Measurements from ENCODE around the gene PSMC3IP.
A peak's percentile ranks its signal among the peaks of the same experiment; 100 is the strongest.

The PSMC3IP gene

GRCh38 chr17:42578282-42578869, 847 bp upstream of the PSMC3IP start (continued):
- TF ChIP-seq ZNF561 (tag by site-specific recombination; IDR thresholded peaks at IDR 0.05; ENCODE audit: borderline replicate concordance) (no peak), PATZ1 (tag by site-specific recombination; IDR thresholded peaks at IDR 0.05) (peak; percentile 76), ZEB2 (tag by site-specific recombination; IDR thresholded peaks at IDR 0.05) (peak; percentile 49), ZNF623 (tag by site-specific recombination; IDR thresholded peaks at IDR 0.05) (no peak), ZBTB20 (tag by site-specific recombination; IDR thresholded peaks at IDR 0.05) (peak; percentile 54; the same call in 1 of the 2 replicates), ZNF2 (tag by site-specific recombination; IDR thresholded peaks at IDR 0.05) (peak; percentile 42), ZNF610 (tag by site-specific recombination; IDR thresholded peaks at IDR 0.05; ENCODE audit: borderline replicate concordance) (peak; percentile 16; the same call in 1 of the 2 replicates), PRDM1 (tag by site-specific recombination; IDR thresholded peaks at IDR 0.05) (no peak), ZNF776 (tag by site-specific recombination; IDR thresholded peaks at IDR 0.05; ENCODE audit: borderline replicate concordance) (no peak)

DNA sequence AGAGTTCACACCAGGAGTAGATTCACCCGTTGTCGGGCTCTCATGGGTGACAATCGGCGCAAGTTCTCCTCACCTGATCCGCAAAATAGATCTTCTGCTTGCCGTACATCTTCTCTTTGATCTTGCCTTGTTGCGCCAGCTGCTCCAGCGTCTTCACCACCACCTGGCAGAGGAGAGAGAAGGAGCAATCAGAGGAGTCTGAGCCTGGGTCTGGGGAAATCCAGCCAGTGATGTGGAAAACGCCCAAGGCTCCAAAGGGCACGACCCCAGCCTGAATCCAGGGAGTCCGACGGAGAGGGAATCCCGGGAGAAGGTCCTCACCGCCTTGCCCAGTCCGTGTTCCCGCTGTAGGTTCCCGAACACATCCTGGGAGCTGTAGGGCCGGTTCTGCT, 393 bp downstream of the PSMC3IP start:
- Histone ChIP-seq H3K27ac (ENCODE audit: extremely low read depth, low read depth, low read length) (peak overlapping the region; percentile 92), H3K36me3 (ENCODE audit: control insufficient read depth in 2 of 2, insufficient read depth in 1 of 2, low read length in 2 of 2) (peaks cover 42 to 75% of the 10 kb centered on the region in 2 experiments), H3K4me3 (ENCODE audit: low read depth, low read length) (peak overlapping the region; percentile 91), H3K4me1 (ENCODE audit: control insufficient read depth, insufficient read depth, low read length) (peaks cover 4% of the 10 kb centered on the region), H3K9me3 (ENCODE audit: control insufficient read depth, insufficient read depth, low read depth, low read length) (no peaks in the 10 kb centered on the region)
- ChIA-PET POLR2A (interaction anchor here (0.5 to 5.0 kb wide), 18 partner anchors 11 to 421 kb away, joined by 3 to 48 read pairs (median 6); partner anchors contain the start of genes CAVIN1, CNTNAP1, MLX and NAGLU), CTCF (interaction anchor here (0.7 to 7.4 kb wide), 25 partner anchors 9 to 508 kb away, joined by 3 to 112 read pairs (median 11); partner anchors contain the start of genes CCR10, CNTNAP1, MLX and PLEKHH3)
- TF ChIP-seq ZNF529 (tag by site-specific recombination; IDR thresholded peaks at IDR 0.05; ENCODE audit: insufficient replicate concordance) (no peak), ZSCAN23 (tag by site-specific recombination; IDR thresholded peaks at IDR 0.05) (peak; percentile 75), ZNF600 (tag by site-specific recombination; IDR thresholded peaks at IDR 0.05) (no peak), GLI4 (tag by site-specific recombination; IDR thresholded peaks at IDR 0.05) (0 out of 2 replicates have a peak, but pooled peaks have one; percentile 16), ZBTB7A (tag by site-specific recombination; IDR thresholded peaks at IDR 0.05; ENCODE audit: low read depth) (0 out of 2 replicates have a peak, but pooled peaks have one; percentile 49), PATZ1 (tag by site-specific recombination; IDR thresholded peaks at IDR 0.05) (no peak), KLF10 (tag by site-specific recombination; IDR thresholded peaks at IDR 0.05) (no peak), ZNF48 (tag by site-specific recombination; IDR thresholded peaks at IDR 0.05) (no peak), ZSCAN18 (tag by site-specific recombination; IDR thresholded peaks at IDR 0.05) (no peak), ZNF670 (tag by site-specific recombination; IDR thresholded peaks at IDR 0.05; ENCODE audit: low read depth) (no peak), ZNF561 (tag by site-specific recombination; IDR thresholded peaks at IDR 0.05; ENCODE audit: borderline replicate concordance) (0 out of 2 replicates have a peak, but pooled peaks have one; percentile 37), ZNF560 (tag by site-specific recombination; IDR thresholded peaks at IDR 0.05; ENCODE audit: borderline replicate concordance) (no peak), SCRT2 (tag by site-specific recombination; IDR thresholded peaks at IDR 0.05) (peak; percentile 32; the same call in 1 of the 2 replicates), ZNF548 (tag by site-specific recombination; IDR thresholded peaks at IDR 0.05) (no peak), PBX3 (CRISPR knock-in tag; IDR thresholded peaks at IDR 0.05) (no peak), IKZF3 (tag by site-specific recombination; IDR thresholded peaks at IDR 0.05) (peak; percentile 88), ZNF473 (tag by site-specific recombination; IDR thresholded peaks at IDR 0.05) (no peak)
- TF ChIP-seq, protein P1, sequence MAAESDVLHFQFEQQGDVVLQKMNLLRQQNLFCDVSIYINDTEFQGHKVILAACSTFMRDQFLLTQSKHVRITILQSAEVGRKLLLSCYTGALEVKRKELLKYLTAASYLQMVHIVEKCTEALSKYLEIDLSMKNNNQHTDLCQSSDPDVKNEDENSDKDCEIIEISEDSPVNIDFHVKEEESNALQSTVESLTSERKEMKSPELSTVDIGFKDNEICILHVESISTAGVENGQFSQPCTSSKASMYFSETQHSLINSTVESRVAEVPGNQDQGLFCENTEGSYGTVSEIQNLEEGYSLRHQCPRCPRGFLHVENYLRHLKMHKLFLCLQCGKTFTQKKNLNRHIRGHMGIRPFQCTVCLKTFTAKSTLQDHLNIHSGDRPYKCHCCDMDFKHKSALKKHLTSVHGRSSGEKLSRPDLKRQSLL (tag by site-specific recombination; IDR thresholded peaks at IDR 0.05): peak; percentile 21; the same call in 1 of the 2 replicates
- TF ChIP-seq, protein P2, sequence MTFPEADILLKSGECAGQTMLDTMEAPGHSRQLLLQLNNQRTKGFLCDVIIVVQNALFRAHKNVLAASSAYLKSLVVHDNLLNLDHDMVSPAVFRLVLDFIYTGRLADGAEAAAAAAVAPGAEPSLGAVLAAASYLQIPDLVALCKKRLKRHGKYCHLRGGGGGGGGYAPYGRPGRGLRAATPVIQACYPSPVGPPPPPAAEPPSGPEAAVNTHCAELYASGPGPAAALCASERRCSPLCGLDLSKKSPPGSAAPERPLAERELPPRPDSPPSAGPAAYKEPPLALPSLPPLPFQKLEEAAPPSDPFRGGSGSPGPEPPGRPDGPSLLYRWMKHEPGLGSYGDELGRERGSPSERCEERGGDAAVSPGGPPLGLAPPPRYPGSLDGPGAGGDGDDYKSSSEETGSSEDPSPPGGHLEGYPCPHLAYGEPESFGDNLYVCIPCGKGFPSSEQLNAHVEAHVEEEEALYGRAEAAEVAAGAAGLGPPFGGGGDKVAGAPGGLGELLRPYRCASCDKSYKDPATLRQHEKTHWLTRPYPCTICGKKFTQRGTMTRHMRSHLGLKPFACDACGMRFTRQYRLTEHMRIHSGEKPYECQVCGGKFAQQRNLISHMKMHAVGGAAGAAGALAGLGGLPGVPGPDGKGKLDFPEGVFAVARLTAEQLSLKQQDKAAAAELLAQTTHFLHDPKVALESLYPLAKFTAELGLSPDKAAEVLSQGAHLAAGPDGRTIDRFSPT (tag by site-specific recombination; IDR thresholded peaks at IDR 0.05): no peak
